GM18868 (cell line): ENCODE results near the gene ZBED4.

ENCODE experiments used
- ATAC-seq: cut with Tn5 transposase; IDR thresholded peaks from one replicate; pipeline ENCODE4 v1.9.1; 2021; ENCODE audit warnings: mild to moderate bottlenecking, moderate library complexity; ENCODE audit not compliant: unreplicated experiment

The ZBED4 gene

DNA sequence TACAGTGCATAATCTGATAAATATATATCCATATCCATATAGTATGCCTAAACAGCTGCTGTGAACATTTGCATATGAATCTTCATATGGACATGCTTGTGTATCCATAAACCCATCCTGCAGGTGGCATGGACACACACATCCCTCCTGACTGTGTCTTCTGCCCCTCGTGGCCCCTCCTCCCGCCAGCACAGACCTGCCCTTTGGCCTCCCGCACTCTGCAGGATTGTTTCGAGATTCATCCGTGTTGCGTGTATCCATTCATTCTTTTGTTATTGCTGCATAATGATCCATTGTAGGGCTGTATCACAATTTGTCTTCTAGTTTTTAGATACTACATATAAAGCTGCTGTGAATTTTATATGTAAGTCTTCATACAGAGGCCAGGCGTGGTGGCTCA lies 24.0 kb downstream of the ZBED4 start:
- no peak for ATAC-seq

GRCh38 chr22:49878206-49878605 lies 24.6 kb downstream of the ZBED4 start:
- no peak for ATAC-seq

- ATAC-seq: no peak
Observed at GRCh38 chr22:49879871-49880270, 26.2 kb downstream of the ZBED4 start.

- no peak for ATAC-seq
Observed at GRCh38 chr22:49880281-49880680, 26.6 kb downstream of the ZBED4 start.

DNA sequence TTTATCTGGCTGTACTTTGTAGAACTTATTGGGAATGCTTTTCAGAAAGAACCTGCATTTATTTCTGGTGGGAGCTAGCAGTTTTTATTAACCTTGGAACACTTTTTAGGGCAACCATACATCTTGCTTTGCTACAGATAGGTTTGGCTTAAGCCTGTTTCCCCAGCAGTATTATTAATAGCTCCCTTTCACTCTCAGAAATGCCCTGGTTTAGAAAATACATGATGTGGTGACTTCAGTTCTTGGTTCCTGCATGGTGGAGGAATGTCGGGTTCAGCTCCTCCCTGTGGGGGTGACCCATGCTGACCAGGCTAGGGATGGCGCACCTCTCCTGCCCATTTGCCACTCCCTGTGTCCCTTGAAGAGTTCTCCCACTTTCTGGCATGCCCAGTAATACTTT lies 28.2 kb downstream of the ZBED4 start:
- no peak for ATAC-seq

DNA sequence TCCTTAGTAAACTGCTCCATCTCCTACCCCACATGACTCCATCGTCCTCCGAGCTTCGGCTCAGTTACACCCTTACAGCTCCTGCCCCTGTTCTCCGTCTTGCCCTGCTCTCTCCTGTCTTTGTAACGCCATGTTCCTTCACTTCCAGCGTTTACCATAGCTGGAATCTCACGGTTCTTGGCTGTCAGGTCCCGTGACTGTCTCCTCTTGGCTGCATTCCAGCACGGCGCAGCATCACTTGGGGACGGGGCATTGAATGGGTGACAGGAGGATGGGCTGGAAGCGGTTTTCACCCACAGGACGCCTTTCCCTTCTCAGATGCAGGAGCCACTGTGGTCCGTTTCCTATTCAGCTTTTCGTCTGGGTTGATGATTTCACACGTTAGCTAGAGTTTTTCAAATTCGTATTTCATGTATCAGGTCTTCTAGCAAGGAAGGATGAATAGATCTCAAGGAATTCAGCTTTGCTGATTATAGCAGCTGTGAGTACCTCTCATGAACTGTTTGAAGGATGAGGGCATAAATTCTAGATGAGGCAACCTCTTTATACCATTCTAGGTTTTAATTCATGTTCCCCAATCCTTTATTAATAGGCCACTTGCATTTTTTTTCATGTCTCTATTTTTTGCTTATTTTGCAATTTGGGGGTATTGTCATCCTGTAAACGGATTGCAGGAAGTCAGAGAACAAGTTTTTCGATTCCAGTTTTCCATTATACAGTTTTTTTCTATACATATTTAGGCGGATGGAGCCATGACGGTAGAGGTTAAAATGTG lies 29.1 kb downstream of the ZBED4 start:
- ATAC-seq: no peak

DNA sequence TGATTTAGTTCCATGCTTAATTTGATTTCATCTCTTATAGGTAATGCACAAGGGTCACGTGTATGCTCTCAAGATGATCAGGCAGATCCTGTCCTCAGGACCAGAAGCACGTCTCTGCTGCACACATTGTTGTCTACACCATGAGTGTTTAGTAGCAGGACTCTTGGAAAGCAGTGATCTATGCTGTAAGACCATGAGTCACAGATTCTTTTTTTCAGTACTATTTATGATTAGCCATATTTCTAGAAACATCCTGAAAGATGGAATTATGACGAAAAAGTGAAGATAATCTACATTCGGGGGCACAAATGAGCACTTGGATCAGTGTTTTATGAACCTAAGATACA lies 29.6 kb downstream of the ZBED4 start:
- ATAC-seq: no peak

DNA sequence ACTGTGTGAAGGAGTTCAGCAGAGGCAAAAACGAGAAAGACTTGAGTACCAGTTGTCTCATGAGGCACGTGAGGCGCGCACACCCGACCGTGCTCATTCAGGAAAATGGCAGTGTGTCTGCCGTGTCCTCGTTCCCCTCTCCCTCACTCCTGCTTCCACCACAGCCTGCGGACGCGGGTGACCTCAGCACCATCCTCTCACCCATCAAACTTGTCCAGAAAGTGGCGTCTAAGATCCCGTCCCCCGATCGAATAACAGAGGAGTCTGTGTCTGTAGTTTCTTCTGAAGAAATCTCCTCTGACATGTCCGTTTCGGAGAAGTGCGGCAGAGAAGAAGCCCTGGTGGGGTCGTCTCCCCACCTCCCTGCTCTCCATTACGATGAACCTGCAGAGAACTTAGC lies 30.4 kb downstream of the ZBED4 start:
- no peak for ATAC-seq

- no peak for ATAC-seq
Observed at GRCh38 chr22:49884503-49885260, 31.0 kb downstream of the ZBED4 start.

GRCh38 chr22:49885281-49885680 lies 31.6 kb downstream of the ZBED4 start:
- ATAC-seq: no peak

GRCh38 chr22:49885881-49886280 lies 32.2 kb downstream of the ZBED4 start:
- ATAC-seq: no peak

DNA sequence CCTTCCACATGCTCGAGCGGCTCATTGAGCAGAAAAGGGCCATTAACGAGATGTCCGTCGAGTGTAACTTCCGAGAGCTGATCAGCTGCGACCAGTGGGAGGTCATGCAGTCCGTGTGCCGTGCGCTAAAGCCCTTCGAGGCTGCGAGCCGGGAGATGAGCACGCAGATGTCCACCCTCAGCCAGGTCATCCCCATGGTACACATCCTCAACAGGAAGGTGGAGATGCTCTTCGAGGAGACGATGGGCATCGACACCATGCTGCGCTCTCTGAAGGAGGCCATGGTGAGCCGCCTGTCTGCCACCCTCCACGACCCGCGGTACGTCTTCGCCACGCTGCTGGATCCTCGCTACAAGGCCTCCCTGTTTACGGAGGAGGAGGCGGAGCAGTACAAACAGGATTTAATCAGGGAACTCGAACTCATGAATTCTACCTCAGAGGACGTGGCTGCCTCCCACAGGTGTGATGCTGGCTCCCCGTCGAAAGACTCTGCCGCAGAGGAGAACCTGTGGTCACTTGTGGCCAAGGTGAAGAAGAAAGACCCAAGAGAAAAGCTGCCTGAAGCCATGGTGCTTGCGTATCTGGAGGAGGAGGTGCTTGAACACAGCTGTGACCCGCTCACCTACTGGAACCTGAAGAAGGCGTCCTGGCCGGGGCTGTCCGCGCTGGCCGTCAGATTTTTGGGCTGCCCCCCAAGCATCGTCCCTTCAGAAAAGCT lies 32.9 kb downstream of the ZBED4 start:
- no peak for ATAC-seq

DNA sequence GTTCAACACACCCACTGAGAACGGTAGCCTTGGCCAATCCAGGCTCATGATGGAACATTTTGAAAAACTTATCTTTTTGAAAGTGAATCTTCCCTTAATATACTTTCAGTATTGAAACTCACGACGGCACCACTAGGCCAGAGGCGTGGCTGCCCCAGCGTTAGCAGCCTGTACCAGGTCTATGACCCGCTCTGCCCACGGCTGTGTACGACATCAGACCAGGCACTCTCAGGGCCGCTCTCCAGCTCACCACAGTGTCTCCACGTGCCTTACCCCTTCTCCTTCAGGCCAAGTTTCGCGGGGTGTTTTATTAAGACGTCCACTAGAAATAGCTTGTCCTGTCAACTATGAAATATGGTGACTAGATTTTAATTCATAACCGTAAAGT lies 33.4 kb downstream of the ZBED4 start:
- no peak for ATAC-seq

DNA sequence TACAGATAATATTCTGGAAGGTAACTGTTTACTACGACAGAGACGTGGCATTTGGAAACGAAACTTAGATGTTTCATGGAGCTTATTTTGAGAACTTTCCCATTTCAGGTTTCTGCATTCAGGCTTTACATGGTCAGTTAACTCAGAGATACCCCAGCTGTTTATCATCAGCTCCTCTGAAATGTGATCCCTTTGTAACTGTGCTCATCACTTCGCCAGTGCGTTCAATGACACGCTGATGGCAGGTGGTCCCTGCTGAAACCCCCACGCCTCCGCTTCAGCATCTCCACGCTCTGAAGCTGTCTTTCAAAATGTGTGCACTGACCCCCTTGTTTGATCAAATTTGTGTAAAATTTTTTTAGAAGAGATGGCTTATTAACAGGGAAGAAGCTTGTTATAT lies 34.1 kb downstream of the ZBED4 start:
- no peak for ATAC-seq

DNA sequence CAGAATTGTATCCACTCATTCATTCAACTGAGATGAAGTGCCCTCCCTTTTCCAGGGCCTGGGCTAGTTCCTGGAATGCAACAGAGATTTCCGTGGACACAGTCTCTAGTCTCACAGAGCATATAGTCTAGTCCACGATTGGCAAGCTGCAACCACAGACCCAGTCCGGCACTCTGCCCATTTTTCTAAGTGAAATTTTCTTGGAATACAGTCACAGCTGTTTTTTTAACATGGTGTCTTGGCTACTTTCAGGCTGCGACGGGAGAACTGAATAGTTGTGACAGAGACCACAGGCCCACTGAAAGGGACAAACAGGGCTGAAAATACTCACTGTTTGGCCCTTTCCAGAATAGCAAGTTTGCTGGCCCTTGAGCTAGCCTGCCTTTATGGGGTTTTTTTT lies 35.4 kb downstream of the ZBED4 start:
- ATAC-seq: no peak

DNA sequence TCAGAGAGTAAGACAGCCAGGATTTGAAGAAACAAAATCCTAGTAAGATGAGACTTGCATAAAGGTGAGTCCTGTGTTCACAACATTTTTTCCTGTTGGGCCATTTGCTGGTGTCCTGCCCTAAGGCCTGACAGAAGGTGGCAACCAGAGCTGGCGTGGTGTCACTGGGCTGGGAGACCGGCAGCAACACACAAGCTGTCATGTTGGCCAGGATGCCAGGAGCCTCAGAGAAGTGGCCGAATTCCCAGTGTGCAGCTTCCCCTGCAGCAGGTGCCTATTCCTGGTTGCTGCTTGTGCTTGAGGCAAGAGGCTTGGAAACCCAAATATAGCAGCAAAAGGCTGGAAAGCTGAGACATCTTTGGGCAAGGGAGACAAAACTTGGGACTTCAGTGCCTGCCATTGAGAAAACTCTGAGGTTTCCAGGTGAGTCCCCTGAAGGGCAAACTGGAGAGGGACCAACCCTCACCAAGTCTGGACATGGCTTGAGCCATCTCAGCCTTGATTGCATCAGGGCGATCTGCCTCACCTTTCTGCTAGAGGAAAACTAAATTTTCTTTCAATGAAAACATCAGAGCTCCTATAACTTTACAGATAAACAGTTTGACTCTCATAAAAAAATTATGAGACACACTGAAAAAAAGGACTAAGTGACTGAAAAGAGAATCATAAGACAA lies 38.7 kb downstream of the ZBED4 start:
- ATAC-seq: no peak

DNA sequence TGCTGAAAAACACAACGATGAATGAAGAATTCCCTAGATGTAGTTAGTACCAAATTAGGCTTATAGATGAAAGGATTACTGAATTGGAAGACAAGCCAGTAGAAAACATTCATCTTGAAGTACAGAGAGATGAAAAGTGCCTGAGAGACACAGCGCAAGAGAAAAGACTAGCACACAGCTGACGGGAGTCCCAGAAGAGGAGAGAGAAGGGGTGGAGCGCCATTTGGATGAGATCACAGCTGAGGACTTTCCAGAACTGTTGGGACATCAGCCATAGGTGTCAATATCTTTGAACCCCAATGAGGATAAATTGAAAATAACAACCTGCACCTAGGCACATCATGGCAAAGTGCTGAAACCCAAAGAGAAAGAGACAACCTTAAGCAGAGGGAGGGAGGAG lies 39.4 kb downstream of the ZBED4 start:
- ATAC-seq: no peak

DNA sequence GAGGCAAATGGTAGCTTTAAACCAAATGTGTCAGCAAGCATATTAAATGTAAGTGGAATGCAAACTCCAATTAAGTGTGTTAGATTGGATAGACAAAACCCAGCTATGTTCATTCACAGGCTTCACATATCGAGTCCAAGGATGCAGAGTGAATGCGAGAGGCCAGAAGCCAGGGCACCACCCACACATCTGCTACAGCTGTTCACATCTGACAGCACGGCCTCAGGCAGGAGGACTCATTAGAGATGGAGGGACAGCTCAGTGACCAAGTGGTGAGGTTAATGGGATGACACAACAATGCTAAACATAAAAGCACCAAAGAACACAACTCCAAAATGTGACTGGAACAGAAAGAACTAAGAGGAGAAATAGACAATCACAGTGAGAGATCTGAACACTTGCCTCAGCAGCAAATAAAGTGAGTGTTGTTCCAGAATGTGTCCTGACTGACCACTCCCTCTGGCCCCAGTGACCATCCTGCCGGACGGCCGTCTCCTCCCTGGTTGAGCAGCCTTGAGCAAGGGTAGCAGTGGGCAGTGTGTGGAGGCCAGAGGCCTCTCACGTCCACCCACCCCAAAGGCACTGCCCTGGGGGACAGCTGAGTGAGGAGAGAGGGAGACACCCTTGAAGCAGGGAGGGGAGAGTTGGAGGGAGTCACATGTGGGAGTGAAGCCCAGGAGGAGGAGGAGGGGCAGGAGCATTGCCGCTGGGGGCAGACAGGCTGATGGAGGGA lies 40.8 kb downstream of the ZBED4 start:
- ATAC-seq: no peak

DNA sequence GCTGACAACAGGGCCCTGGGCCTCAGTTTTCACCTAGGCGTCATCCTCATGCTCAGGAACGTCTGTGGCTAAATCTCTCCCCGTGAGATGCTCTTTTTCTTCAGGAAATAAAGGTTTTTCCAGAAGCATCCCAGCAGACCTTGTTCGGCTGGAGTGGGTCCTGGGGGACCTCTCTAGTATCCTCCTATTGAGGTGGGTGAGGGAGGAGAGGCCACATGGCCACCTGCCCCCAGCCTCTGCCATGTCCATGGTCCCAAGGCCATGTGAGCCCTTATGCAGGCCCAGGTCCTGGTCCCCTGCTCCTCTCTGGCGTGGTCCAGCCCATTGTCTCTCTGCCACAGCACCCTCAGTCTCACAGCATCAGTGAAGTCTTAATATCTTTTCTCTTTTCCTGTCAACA lies 42.6 kb downstream of the ZBED4 start:
- ATAC-seq: no peak

GRCh38 chr22:49897015-49897684 lies 43.5 kb downstream of the ZBED4 start:
- no peak for ATAC-seq
